GM12874 (cell line): ENCODE data around the gene PHF2.
A peak's percentile ranks its signal among the peaks of the same experiment; 100 is the strongest.

Experiments used
- CTCF ChIP-seq: IDR thresholded peaks from 2 replicates; pipeline ENCODE4 v1.5.1; 2011; ENCODE audit warnings: low read depth, mild to moderate bottlenecking, control low read depth, low read length, moderate library complexity; ENCODE audit not compliant: insufficient read depth

Gene PHF2

GRCh38 chr9:93677641-93678136 is 101.3 kb downstream of the PHF2 start:
- no peak for TF ChIP-seq CTCF

GRCh38 chr9:93678199-93679019 is 102.0 kb downstream of the PHF2 start:
- TF ChIP-seq CTCF = no peak

- no peak for TF ChIP-seq CTCF
Observed at GRCh38 chr9:93679536-93680442, 103.4 kb downstream of the PHF2 start.

GRCh38 chr9:93680443-93681268 is 104.3 kb downstream of the PHF2 start:
- TF ChIP-seq CTCF = no peak

DNA sequence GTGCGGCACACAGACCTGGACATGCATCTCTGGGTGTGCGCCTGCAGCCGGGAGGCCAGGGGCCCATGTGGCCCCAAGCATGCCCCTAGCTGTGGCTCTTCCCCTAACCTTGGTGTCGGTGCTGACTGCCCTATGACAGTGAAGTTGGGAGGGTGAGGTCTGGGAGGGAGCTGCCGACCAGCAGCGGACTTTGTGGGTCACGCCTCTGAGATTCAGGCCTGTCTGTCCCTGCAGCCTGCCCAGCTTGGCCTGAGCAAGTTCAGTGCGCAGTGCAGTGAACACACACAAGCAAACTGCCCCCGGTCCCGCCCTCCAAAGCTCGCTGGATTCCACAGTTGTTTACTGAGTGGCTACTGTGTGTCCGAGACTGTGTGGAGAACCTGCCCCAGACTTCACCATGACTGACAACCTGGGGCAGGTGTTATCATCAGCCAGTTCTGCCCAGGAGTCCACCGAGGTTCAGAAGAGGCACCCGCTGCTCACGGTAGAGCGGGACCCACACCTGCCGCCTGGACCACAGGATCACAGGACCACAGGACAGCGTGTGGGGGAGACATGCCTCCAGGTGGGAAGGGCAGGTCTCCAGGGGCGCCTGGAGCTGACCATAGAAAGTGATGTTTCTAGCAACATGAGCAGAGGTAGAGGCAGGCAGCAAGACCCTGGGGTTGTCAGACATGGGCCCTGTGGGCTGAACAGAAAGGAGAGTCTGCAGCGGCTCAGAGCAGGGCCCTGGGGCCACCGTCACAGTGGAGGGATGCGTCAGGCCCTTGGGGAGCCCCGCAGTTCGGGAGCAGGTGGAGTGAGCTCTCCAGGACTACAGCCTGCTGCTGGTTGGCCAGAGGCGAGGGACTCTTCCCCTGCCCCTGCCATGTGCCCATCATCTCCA is 105.1 kb downstream of the PHF2 start:
- no peak for TF ChIP-seq CTCF

DNA sequence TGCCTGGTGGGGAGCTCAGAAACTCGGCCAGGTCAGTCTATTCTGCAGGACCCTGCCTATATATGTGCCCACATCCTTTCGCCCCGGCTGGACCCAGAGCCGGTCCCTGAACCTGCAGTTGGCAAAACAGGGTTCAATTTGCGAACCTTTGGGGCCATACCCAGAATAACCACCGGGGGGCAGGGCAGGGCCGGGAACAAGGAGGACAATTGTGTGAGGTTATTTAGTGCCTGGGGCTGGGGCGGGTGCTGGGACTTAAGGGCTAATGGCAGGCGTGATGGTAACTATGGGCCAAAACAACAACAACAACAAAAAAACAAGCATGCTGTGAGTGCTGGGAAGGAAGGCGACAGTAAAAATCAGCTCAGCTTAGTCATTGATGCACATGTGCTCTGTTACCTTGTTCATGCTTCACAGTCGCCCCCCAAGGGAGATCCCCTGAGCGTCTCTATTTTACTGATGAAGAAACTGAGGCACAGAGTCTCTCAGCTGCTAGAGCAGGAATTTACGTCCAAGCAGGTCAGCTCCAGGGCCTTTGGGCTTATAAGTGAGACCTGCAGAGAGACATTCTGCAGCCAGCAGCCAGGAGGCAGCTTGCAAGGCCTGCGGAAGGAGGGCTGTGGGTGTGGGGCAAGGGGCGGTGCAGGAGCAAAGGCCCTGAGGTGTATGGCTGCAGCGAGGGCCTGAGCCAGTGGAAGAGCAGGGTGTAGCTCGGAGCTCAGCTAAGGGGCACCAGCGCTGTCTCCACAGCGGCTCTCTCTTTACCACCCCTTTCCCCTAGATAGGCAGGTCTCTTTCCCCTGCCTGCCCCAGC is 106.0 kb downstream of the PHF2 start:
- TF ChIP-seq CTCF = peak; percentile 76
